GM21786 (cell line): Measurements from ENCODE around the gene CD2AP.
"Not testable (repeated sequence)": the region's sequence is repeated elsewhere in the genome, so short reads cannot be mapped to it uniquely, and the experiment has no call there.

ENCODE experiments used
- ATAC-seq: cut with Tn5 transposase; IDR thresholded peaks from one replicate; pipeline ENCODE4 v1.9.1; 2021; ENCODE audit not compliant: unreplicated experiment

Gene CD2AP

GRCh38 chr6:47553243-47553642, 75.7 kb downstream of the CD2AP start:
- not testable (repeated sequence) for ATAC-seq

DNA sequence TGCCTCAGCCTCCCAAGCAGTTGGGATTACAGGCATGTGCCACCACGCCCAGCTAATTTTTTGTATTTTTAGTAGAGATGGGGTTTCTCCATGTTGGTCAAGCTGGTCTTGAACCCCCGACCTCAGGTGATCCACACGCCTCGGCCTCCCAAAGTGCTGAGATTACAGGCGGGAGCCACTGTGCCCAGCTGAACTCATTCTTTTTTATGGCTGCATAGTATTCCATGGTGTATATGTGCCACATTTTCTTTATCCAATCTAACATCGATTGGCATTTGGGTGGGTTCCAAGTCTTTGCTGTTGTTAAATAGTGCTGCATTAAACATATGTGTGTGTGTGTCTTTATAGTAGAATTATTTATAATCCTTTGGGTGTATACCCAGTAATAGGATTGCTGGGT, 78.9 kb downstream of the CD2AP start:
- not testable (repeated sequence) for ATAC-seq

- no peak for ATAC-seq
These were observed 85.6 kb downstream of the CD2AP start for GRCh38 chr6:47563162-47563561.

DNA sequence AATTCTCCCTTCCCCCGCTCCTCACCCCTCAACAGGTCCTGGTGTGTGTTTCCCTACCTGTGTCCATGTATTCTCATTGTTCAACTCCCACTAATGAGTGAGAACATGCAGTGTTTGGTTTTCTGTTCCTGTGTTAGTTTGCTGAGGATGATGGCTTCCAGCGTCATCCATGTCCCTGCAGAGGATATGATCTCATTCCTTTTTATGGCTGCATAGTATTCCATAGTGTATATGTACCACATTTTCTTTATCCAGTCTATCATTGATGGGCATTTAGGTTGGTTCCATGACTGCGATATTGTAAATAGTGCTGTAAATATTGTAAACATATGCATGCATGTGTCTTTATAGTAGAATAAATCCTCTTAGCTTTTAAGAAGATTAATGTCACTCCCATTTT, 89.0 kb downstream of the CD2AP start:
- not testable (repeated sequence) for ATAC-seq

DNA sequence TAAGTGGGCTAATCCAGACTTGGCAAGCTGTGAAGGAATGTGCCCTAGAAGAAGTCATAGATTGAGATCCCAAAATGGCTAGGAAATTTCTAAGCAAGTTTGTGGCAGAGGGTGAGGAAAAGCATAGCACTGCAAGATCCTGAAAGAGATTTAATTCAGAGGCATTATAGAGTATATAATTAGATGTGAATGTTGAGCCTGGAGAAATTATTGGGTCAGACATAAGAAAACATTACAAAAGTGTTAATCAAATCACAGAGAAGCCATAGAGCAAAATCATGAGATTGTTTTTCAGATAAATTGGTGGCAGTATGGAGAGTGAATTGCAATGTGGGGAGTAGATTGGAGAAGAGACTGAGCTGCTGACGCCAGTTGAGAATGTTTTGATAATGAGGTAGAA, 90.0 kb downstream of the CD2AP start:
- no peak for ATAC-seq

DNA sequence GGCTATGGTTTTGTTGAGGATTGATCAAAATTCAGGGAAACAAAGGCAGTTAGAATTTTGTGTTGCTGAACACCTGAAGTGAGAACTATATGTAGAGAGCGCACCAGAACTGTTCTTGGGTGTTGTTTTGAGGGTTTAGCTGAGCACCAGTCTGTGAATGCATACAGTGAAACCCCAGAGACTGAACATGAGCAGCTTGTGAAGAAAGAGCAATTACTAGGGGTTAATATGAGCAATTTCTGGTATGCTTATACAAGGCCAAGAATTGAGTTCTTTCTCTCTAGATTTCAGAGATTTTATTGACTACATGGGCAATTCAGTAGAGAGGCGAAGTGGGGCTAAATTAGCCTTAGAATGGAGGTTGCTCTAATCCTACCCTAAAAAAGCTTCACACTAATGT, 93.9 kb downstream of the CD2AP start:
- no peak for ATAC-seq

DNA sequence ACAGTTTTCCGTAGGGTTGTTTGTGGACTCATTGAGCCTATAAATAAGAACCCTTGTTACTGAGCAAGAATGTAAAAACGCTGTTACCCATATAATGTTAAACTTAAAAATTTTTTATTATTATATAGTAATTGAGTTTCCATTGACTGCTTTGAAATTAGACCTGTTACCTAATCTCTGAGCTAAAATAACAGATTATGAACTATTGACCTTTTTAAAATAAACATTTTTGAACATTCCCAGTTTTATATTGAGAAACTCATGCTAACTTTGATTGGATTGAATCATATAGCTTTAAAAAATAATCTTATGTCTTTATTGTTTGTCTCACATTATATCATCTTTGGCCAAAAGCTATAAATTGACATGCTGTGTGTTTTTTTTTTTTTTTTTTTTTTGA, 95.5 kb downstream of the CD2AP start:
- no peak for ATAC-seq

DNA sequence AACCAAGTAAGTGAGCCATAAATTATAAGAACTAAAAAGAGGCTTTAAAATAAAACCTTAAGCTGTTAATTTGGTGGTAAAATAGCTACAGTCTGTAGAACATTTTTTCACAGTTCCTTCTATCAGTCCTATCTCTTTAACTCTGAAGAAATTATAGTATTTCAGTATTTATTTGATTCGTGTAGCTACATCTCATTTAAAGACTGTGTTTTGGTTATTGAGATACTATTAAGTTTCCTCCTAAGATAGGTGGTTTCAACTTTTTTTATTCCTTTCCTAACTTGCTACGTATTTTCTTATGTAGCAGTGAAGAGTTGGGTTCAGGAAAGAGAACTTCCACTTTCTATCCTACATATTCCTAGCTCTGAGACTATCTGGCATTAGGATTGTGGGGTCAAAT, 97.2 kb downstream of the CD2AP start:
- ATAC-seq, result no peak

DNA sequence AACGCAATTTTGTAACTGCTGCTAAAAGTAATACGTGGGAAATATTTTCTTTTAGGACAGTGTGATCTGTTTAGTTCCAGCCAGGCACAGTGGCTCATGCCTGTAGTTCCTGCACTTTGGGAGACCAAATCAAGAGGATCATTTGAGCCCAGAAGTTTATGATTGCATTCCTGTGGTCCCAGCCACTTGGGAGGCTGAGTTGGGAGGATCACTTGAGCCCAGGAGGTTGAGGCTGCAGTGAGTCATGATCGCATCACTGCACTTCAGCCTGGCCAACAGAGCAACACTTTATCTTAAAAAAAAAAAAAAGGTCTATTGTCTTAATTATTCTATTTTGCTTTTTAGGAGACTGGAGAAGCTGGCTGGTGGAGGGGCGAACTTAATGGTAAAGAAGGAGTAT, 101.5 kb downstream of the CD2AP start:
- no peak for ATAC-seq

- peak; percentile 85 for ATAC-seq
These were observed 104.0 kb downstream of the CD2AP start for GRCh38 chr6:47581591-47581990.

GRCh38 chr6:47587493-47587892, 109.9 kb downstream of the CD2AP start:
- ATAC-seq, result no peak

DNA sequence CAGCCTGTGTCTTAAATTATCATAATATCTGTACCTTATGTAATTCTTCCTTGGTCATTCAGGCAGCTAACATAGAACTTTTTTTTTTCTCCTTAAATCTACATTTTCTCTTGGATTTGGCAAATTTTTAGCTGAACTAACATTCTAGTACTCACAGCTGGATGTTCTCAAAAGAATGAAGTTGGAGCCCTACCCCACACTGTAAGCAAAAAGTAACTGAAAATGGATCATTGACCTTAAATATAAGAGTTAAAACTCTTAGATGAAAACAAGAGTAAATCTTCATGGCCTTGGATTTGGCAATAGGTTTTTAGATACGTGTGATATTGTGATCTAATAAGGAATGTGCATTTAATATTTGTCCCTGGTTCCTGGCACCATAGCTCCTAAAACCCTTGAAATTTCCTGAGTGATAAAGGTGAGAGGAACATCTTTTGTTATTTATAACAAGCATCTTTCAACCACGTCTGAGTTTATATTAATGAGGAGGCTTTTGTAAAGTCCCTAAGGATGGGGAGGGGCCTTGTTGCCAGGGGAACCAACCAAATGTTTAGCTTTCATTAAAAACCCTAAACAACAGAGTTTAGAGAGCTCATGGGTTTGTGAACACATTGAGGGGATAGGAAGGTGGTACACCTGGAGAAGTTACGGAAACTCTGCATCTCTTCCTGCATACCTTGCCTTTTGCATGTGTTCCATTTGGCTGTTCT, 114.7 kb downstream of the CD2AP start:
- ATAC-seq, result no peak

DNA sequence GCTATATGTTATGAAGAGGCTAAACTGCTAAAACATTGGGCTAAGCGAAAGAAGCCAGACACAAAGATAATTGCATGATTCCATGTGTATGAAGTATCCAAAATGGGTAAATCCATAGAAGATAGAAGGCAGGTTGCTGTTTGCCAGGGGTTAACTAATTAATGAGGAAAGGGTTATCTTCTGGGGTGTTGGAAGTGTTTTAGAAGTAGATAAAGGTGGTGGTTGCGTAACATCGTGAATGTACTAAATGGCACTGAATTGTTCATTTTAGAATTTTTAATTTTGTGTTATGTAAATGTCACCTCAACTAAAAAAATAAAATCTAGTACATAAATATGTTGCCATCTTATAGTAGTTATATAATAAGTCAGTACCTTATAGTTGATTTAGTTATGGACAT, 116.4 kb downstream of the CD2AP start:
- no peak for ATAC-seq

GRCh38 chr6:47595785-47596184, 118.2 kb downstream of the CD2AP start:
- no peak for ATAC-seq

DNA sequence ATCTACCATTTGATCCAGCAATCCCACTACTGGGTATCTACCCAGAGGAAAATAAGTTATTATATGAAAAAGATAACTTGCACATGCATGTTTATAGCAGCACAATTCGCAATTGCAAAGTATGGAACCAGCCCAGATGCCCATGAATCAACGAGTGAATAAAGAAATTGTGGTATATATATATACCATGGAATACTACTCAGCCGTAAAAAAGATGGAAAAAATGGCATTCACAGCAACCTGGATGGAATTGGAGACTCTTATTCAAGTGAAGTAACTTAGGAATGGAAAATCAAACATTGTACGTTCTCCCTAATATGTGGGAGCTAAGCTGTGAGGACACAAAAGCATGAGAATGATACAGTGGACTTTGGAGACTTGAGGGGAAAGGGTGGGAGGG, 120.8 kb downstream of the CD2AP start:
- no peak for ATAC-seq

- ATAC-seq, result no peak
These were observed 121.9 kb downstream of the CD2AP start for GRCh38 chr6:47599512-47599911.

- no peak for ATAC-seq
These were observed 125.6 kb downstream of the CD2AP start for GRCh38 chr6:47603227-47603626.

DNA sequence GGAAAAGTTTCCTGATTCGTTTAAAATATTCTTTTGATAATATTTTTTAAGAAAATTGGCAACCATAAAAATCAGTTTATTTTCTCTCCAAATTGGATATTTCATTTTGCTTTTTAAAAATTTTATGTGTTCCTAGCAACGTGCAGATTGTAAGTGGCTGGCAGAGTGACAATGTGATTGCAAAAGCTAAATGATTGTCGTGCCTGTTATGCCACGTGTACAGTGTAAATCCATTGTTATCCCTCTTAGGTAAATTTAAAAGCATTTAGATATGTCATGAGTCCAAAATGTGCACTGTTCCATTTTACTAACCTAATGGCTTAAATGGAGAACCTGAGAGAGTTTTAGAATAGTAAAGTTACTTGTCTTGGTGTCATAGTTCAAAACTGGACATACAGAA, 126.4 kb downstream of the CD2AP start:
- no peak for ATAC-seq

DNA sequence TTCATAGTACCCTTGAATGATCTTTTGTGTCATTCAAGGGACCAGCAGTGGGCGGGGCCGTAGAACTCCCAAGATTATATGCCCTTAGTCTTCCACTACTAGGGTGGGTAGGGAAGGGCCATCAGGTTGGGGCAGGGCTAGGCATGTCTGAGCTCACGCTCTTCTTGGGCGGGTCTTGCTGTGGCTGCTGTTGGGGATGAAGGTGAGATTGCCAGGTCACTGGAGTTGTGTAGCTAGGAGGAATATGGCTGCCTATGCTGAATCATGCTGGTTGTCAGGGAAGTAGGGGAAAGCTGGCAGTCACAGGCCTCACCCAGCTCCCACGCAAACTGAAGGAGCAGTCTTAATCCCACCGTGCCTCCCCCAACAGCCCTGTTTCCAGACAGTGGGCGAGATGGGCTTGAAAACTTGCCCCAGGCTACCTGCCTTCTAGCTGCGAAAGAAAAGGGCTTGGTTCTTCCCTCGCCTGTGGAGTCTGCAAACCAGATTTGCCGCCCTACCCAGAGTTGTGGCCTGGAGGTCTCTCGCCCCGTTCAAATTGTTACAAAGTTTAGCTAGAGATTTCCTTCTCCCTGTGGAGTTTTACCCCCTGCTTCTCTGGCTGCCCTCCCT, 144.4 kb downstream of the CD2AP start:
- ATAC-seq, result no peak

DNA sequence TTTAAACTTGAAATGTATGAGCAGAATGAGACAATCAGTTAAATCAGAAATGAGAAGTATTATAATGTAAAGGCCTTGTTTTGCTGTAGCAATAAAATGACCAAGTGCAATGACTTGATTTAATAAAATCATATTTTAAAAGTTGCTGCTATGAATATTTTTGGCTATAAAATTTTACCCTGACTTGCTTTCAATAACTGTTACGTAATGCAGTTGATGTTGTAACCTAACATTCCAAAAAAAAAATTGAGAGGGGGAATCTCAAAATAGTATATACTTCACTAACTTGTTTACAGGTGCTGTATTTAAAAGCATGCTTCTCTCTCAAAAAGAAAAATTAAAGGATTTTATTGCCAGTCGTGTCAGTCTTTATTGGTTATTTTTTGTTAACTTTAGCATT, 149.2 kb downstream of the CD2AP start:
- ATAC-seq, result no peak

DNA sequence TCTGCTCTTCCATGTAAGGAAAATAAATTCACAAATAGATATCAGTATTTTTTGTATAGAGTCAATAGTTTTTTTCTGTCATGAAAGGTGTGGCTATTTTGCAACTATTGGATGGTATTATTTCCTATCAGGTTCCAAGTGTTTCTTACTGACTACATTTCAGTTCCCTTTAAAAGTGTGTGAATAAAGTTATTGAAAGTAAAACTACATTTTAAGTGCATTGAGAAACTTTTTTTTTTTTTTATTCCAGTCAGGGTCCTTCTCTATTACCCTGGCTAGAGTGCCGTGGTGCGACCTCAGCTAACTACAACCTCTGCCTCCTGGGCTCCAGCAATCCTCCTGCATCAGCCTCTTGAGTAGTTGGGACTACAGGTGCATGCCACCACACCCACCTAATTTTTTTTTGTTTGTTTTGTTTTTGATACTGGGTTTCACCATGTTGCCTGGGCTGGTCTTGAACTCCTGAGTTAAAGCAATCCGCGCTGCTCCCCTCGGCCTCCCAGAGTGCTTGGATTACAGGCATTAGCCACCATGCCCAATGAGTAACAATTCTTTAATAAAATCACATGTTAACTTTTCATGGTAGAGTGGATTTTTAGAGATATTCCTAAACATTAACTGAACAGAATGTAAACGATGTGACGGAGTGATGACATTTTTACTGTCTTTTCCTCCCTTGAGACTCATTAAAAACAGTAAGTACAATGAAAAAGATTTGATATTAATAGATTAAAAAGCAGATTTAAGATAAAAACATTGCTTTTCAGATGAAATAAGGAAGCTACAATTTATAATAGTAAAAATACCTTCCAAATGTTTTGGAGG, 151.1 kb downstream of the CD2AP start:
- no peak for ATAC-seq

- ATAC-seq, result no peak
These were observed 152.4 kb downstream of the CD2AP start for GRCh38 chr6:47629954-47630353.
